T-helper 17 cell (primary cell): ENCODE data around the gene AUTS2. TPM values are rescaled to one million over a fixed set of nuclear protein-coding genes. Genes with fewer than 3 reads are reported as not detected.

Experiments
- ATAC-seq: fragments of 150-1000 bp; cut with Tn5 transposase; 2 replicates; pipeline ENCODE4 v1.10.0; 2021; ENCODE audit warnings: mild to moderate bottlenecking, moderate library complexity
- DNase-seq, 3 donors: peaks; one replicate each; pipeline versions ENCODE4 v3.0.0 to v3.0.0-alpha.2; 2020 to 2021
- H3K9me3 ChIP-seq: one replicate; pipeline ENCODE4 v1.7.0; 2013; ENCODE audit warnings: low read length, mild to moderate bottlenecking; ENCODE audit not compliant: control insufficient read depth, poor library complexity, severe bottlenecking
- H3K27ac Mint-ChIP-seq: one replicate; pipeline ENCODE4 v1.8.0; 2022; ENCODE audit warnings: mild to moderate bottlenecking, moderate library complexity, mixed read lengths
- H3K27me3 Mint-ChIP-seq: one replicate; pipeline ENCODE4 v1.8.0; 2022; ENCODE audit warnings: mixed read lengths
- H3K36me3 Mint-ChIP-seq: one replicate; pipeline ENCODE4 v1.8.0; 2022; ENCODE audit warnings: low read depth, mixed read lengths
- H3K4me1 Mint-ChIP-seq: one replicate; pipeline ENCODE4 v1.8.0; 2022; ENCODE audit warnings: mild to moderate bottlenecking, mixed read lengths
- H3K4me3 Mint-ChIP-seq: one replicate; pipeline ENCODE4 v1.8.0; 2022; ENCODE audit warnings: mild to moderate bottlenecking, moderate library complexity, mixed read lengths
- total RNA-seq, 4 donors: library from RNA in 2 of 4; stranded (reverse) in 2 of 4; gene quantifications; one replicate each; pipeline ENCODE4 v1.2.3 and lab custom pipeline; 2022 to 2026

AUTS2 gene
- total RNA-seq, 2 donors from 2014 or later, result 84.2 to 89.5 TPM

DNA sequence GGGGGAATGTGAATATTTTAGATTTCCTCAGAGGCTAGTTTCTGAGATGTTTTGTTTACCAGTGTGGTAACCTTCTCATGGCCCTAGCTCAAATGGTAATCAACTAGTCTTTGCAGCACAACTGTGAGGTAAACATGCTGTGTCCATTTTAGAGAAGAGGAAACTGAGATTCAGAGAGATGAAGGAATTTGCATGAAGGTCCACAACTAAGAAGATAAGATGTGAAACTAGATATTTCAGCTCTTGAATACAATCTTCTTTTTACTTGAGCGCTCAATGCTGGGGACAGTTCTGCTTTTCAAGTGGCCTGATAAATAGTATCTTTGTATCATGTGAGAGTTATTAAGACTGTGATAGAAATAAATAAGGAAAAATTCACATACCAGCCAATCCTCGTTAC, 245.4 kb downstream of the AUTS2 start:
- Mint-ChIP-seq H3K36me3 (no peaks in the 10 kb centered on the region), H3K4me3 (no peak overlapping the region), H3K27ac (no peak overlapping the region), H3K27me3 (no peaks in the 10 kb centered on the region), H3K4me1 (no peaks in the 10 kb centered on the region)
- ATAC-seq, result no peak
- no peak for DNase-seq
- no peaks in the 10 kb centered on the region for H3K9me3 ChIP-seq

DNA sequence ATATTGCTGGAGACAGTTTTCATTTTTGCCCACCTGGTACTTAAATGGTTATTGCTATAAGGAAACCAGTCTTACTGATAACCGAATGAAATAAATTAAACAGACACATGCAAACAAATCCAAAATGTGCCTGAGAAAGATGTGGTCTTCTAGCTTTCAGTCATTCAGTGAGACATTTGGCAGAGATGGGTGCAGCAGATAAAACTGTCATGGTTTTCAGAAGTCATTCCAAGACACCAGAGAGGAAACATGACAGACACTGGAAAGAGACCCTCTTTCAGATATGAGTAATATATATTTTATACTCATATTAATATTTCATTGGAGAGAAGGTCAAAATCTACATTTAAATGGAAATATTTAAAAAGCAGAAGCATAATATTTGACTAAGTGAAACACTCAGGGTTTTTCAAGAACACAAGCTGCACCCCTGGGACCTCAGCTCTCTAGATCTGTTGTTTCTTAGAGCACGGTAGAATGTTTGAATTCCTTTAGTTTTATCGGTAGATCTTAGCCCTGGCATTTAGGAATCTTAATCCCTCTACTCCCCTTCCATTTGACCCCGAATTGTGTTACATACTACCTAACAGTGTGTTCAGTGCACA, 246.1 kb downstream of the AUTS2 start:
- Mint-ChIP-seq H3K27ac (no peak overlapping the region), H3K4me1 (no peaks in the 10 kb centered on the region), H3K36me3 (no peaks in the 10 kb centered on the region), H3K4me3 (no peak overlapping the region), H3K27me3 (no peaks in the 10 kb centered on the region)
- DNase-seq, result no peak
- ATAC-seq, result no peak
- H3K9me3 ChIP-seq, result no peaks in the 10 kb centered on the region

DNA sequence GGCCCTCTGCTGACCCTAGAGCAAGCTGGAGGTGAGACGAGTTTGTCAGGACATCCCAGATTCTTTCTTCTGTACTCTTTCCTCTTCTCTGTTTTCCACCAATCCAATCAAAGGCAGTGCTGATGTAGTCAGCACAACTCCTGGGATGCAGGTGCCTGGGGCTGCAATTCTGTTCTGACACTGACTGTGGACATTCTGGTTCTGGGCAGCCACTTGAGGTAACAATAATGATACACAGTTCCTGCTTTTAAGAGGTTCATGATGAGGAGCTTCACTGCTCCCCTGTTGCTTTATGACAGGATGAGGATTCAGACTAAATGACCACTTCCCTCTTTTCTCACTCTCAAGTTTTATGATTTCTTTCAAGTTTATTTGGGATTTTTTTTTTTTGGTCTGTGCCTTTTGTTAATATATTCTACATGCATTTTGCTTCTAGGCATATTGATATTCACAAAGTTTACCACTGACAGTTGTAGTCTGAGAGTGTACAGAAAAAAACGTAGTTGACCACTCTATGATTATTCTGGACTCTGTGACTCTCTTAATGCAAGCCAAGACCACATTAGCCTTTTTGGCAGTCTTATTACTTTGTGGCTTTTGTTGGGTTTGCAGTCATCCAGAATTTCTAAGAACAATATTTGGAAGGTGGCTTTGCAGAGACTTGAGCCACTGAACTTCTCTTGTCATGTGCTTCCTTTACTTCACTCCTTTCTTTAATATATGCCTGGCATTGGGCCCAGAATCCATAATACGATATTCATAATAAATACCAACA, 247.6 kb downstream of the AUTS2 start:
- Mint-ChIP-seq H3K36me3 (no peaks in the 10 kb centered on the region), H3K27me3 (no peaks in the 10 kb centered on the region), H3K27ac (no peak overlapping the region), H3K4me3 (no peak overlapping the region), H3K4me1 (no peaks in the 10 kb centered on the region)
- ATAC-seq, result no peak
- H3K9me3 ChIP-seq, result no peaks in the 10 kb centered on the region
- DNase-seq, result no peak

DNA sequence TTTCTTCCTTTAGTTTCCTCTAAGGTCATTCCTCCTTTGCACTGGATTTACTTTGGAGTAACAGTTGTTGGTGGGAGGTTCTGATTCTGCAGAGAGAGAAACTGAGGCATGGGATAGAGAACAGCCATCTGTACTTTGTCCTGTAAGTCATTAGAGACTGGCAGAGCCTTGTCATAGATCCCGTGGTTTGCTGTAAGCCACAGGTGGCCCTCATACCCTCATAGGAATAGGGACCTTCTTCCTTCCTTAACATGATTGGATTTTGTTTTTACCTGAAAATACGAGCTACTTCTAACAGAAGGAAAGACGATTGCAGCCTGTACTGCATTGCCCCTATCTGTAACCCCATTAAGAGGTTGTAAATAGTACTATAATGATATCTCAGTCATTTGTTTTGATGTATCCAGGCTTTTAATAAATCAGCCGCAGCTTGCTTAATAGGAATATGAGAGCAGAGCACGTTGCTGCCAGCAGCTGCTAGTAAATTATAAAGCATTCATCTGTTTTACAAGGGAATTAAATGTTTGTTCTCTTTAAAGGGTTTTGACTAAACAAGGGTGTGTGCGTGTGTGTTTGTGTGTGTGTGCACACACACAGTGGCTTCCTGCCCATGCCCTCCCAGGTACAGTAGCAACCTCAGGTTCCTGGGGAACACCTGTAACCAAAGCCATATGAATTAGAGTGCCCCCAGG, 249.8 kb downstream of the AUTS2 start:
- Mint-ChIP-seq H3K4me1 (no peaks in the 10 kb centered on the region), H3K27me3 (no peaks in the 10 kb centered on the region), H3K27ac (no peak overlapping the region), H3K4me3 (no peak overlapping the region), H3K36me3 (no peaks in the 10 kb centered on the region)
- ATAC-seq (no peak), DNase-seq (no peak)
- H3K9me3 ChIP-seq, result no peaks in the 10 kb centered on the region

DNA sequence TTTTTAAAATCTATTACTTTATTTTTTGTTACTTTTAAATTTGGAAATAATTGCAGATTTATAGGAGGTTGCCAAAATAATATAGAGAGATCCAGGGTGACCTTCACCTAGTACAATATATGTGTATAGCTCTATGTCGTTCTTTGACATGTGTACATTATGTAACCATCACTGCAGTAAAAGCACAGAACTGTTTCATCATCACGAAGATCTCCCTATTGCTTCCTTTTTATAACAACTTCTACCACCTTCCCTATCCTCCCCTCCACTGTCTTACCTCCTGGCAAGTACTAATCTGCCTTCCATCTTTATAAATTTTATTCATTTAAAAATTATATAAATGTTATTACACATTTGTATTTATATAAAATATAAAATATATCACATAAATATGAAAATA, 251.0 kb downstream of the AUTS2 start:
- no peak overlapping the region for H3K4me3 Mint-ChIP-seq
- no peaks in the 10 kb centered on the region for H3K27me3 Mint-ChIP-seq
- ATAC-seq, result no peak
- H3K4me1 Mint-ChIP-seq, result no peaks in the 10 kb centered on the region
- no peak overlapping the region for H3K27ac Mint-ChIP-seq
- H3K9me3 ChIP-seq, result no peaks in the 10 kb centered on the region
- no peaks in the 10 kb centered on the region for H3K36me3 Mint-ChIP-seq
- no peak for DNase-seq

DNA sequence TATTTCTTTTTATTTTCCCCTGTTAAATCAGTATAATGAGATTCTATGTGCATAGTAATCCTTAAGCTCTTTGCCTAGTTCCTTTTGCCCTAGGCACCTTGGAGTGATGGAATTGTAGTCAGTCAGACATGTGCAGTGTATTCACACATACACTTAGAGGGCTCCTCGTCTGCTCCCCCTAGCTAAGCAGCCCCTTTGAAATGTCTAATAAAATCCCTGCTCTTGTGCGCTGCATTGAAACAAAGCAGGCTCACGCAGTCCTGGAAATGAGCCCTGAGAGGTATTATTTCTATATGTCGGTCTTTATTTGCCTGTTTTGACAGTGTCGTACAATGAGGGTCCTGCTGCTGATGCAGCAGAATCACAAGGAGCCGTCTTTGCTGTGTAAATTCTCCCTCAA, 258.7 kb downstream of the AUTS2 start:
- ATAC-seq (no peak), DNase-seq (no peak)
- H3K4me3 Mint-ChIP-seq, result no peak overlapping the region
- H3K27ac Mint-ChIP-seq, result no peak overlapping the region
- peaks cover 21% of the 10 kb centered on the region for H3K27me3 Mint-ChIP-seq
- H3K36me3 Mint-ChIP-seq, result no peaks in the 10 kb centered on the region
- no peaks in the 10 kb centered on the region for H3K9me3 ChIP-seq
- no peaks in the 10 kb centered on the region for H3K4me1 Mint-ChIP-seq

DNA sequence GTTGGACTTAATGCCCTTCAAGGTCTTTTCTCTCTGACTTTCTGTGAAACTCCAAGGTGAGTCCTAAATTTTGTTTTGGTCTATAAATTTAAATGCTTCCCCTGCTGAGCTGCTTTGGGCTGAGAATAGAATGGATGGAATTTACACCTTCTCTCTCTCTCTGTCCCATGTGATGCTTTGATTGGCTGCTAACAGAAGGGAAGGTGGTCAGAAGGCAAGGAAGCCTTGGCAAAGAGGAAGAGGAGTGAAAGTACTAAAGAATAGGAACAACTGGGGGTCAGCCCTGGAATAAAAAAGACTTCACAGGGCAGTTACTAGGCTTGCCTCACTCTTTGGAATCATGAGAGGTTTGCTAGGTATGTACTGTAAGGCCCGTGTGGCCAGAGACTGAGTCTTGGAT, 260.2 kb downstream of the AUTS2 start:
- H3K4me3 Mint-ChIP-seq, result no peak overlapping the region
- H3K4me1 Mint-ChIP-seq, result no peaks in the 10 kb centered on the region
- ATAC-seq, result no peak
- DNase-seq, result no peak
- H3K27ac Mint-ChIP-seq, result no peak overlapping the region
- H3K27me3 Mint-ChIP-seq, result peaks cover 21% of the 10 kb centered on the region
- no peaks in the 10 kb centered on the region for H3K9me3 ChIP-seq
- no peaks in the 10 kb centered on the region for H3K36me3 Mint-ChIP-seq

DNA sequence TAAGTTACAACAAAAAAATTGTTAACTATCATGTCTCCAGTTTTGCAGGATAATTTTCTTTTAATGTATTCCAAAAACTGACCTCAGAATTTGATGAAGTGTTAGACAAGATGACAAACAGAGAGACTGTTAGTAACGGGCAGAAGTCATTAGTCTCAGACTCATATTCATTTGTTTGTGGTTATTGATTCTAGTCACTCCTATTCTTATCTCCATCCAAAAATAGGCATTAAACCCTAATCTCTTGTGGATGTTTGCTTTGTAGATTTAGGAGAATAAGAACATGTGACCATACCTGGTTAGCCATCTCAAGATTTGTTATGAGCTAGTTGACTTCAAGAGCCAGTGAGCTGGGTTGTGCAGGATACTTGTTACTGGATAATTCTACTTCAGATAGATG, 261.1 kb downstream of the AUTS2 start:
- no peaks in the 10 kb centered on the region for H3K9me3 ChIP-seq
- no peaks in the 10 kb centered on the region for H3K36me3 Mint-ChIP-seq
- peaks cover 26% of the 10 kb centered on the region for H3K27me3 Mint-ChIP-seq
- DNase-seq, result no peak
- H3K27ac Mint-ChIP-seq, result no peak overlapping the region
- H3K4me1 Mint-ChIP-seq, result no peaks in the 10 kb centered on the region
- ATAC-seq, result no peak
- H3K4me3 Mint-ChIP-seq, result no peak overlapping the region

DNA sequence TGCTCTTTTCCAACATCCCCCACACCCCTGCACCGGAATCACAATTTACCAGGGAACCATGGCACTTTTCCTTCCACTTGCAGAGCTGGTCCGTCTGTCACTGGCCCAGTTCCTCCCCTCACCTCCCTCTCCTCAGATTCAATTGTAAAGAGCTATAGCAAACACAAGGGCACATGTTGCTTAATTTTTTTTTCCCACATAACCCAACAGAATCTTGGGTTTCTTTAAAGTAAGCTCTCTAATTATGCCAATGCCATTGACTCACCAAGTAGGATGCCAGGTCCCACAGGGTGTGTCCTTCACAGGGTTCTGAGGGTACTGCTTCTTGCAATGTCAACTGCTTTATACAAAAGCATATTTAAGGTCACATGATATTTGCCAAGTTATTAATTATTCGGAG, 262.2 kb downstream of the AUTS2 start:
- no peak for DNase-seq
- H3K4me1 Mint-ChIP-seq, result peaks cover 3% of the 10 kb centered on the region
- no peaks in the 10 kb centered on the region for H3K9me3 ChIP-seq
- no peaks in the 10 kb centered on the region for H3K36me3 Mint-ChIP-seq
- peaks cover 26% of the 10 kb centered on the region for H3K27me3 Mint-ChIP-seq
- no peak for ATAC-seq
- no peak overlapping the region for H3K4me3 Mint-ChIP-seq
- no peak overlapping the region for H3K27ac Mint-ChIP-seq

DNA sequence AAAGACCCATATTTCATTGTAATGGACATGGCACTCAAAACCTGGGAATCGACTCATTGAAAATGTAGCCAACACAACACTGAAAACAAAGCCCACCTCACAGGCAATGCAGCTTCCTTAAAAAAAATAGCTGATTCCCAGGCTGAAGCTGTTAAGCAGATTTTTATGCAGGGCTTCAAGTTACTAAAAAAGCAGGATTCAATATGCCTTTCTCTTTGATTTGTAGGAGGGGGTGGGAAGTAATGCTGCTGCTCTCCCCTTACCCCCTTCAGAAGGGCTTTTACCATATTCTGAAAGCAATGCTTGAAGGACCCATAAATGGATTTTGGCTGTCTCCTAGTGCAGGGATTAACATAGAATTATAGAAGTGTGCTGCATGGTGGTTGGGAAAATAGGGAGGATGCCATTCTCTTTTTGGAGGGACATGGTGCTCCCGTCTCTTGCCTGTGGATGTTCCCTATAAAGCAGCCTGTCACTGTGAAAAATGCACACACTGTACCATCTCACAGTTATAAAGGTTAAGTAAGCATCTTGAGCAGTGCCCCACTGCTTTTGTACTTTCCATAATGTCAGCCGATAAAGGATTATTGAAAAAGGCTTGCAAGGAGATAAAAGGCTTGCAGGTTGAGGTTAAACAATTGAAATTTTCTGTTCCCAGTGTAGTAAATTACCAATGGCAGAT, 262.8 kb downstream of the AUTS2 start:
- Mint-ChIP-seq H3K4me3 (no peak overlapping the region), H3K27ac (no peak overlapping the region), H3K36me3 (no peaks in the 10 kb centered on the region), H3K27me3 (peaks cover 26% of the 10 kb centered on the region), H3K4me1 (peaks cover 3% of the 10 kb centered on the region)
- DNase-seq, result no peak
- H3K9me3 ChIP-seq, result no peaks in the 10 kb centered on the region
- ATAC-seq, result no peak

DNA sequence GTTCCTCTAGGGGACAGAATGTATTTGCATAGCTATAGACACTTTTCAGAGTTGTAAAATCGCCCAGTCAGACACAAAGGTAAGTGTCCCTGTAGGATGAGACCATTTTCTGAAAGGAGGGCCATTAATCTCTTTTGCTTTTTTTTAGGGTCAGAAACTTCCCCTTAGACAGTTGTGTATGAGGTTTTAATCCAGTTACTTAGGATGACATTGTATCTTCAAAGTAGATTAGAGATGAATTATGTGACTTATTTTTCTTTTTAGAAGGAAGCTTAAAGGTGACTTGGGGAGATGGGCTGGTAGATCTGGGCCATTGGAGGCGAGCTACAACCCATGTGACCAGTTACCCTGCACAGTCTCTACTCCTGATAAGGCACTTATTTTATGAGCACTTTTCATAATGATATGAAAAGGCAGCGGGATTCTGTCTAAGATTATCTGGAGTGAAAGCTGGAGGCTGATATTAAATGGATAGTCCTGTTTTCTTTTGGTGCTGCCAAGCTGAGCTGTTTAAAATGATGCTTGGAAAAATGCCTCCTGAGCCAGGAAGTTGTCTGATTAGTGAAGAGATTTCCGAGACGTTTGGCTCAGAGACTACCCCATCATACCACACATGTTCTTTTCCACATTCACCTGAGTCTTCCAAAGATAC, 264.3 kb downstream of the AUTS2 start:
- no peak for ATAC-seq
- peaks cover 20% of the 10 kb centered on the region for H3K27me3 Mint-ChIP-seq
- DNase-seq, result no peak
- H3K4me3 Mint-ChIP-seq, result no peak overlapping the region
- peaks cover 3% of the 10 kb centered on the region for H3K4me1 Mint-ChIP-seq
- H3K27ac Mint-ChIP-seq, result no peak overlapping the region
- H3K9me3 ChIP-seq, result no peaks in the 10 kb centered on the region
- H3K36me3 Mint-ChIP-seq, result no peaks in the 10 kb centered on the region

DNA sequence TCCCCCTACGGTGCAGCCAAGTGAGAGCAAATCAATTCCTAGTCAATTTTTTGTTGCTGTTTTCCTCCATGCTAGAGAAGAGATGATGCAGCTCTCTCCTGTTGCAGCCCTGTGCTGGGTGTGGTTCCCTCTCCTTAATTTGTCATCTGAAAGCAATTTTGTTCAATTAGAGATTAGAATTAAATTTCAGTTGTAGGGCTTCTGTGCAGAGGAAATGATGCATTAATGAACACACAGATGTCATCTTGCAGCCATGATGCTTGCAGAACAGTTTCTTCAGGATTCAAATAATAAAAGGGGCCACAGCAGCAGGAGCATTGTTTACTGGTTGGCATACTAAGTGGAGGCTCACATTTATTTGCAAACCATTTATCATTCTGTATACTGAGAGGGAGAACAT, 266.0 kb downstream of the AUTS2 start:
- Mint-ChIP-seq H3K27ac (no peak overlapping the region), H3K27me3 (peaks cover 11% of the 10 kb centered on the region), H3K4me3 (no peak overlapping the region), H3K4me1 (peaks cover 3% of the 10 kb centered on the region), H3K36me3 (no peaks in the 10 kb centered on the region)
- H3K9me3 ChIP-seq, result no peaks in the 10 kb centered on the region
- DNase-seq, result no peak
- ATAC-seq, result no peak

DNA sequence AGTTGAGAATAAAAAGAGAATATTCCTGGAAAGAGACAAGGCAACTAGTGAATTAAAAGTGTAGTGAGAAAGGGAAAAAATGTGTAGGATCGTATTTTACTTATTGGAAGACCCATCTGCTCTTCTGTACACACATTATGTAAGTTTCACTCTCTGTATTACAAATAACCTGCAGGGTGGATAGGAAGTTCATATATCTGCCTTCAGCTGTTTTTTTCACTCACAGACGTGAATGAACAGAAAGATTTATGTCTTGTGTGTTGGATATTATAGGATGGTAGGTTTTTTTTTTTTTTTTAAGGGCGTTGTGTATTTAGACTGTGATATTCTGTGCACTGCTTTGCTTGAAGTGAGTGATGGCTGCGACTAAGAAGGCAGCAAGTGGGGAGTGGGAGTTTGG, 266.5 kb downstream of the AUTS2 start:
- no peaks in the 10 kb centered on the region for H3K9me3 ChIP-seq
- no peak overlapping the region for H3K4me3 Mint-ChIP-seq
- H3K27me3 Mint-ChIP-seq, result peaks cover 11% of the 10 kb centered on the region
- H3K4me1 Mint-ChIP-seq, result peaks cover 3% of the 10 kb centered on the region
- H3K27ac Mint-ChIP-seq, result no peak overlapping the region
- no peak for DNase-seq
- H3K36me3 Mint-ChIP-seq, result no peaks in the 10 kb centered on the region
- no peak for ATAC-seq
